SK-N-SH treated with all-trans-retinoic acid at 6 μM for 48 hours (cell line): ENCODE results near the gene HARS2.

ENCODE experiments used
- ATAC-seq: fragments of 200-7000 bp; cut with Tn5 transposase; 3 replicates; pipeline ENCODE4 v1.9.1; 2020; ENCODE audit warnings: mild to moderate bottlenecking, moderate library complexity
- ARNTL ChIP-seq: fragments of 450-650 bp; formaldehyde crosslinking; IDR thresholded peaks from 2 replicates; pipeline ENCODE4 v1.5.0; 2020; ENCODE audit warnings: low read depth, mild to moderate bottlenecking, moderate library complexity, borderline replicate concordance
- BACH2 ChIP-seq: fragments of 250-450 bp; sonication (Bioruptor Pico); IDR thresholded peaks from 2 replicates; pipeline ENCODE4 v1.9.0; 2021; ENCODE audit warnings: mild to moderate bottlenecking, borderline replicate concordance
- CSDC2 ChIP-seq: fragments of 250-450 bp; sonication (Bioruptor Pico); IDR thresholded peaks from 2 replicates; pipeline ENCODE4 v1.5.0; 2020; ENCODE audit warnings: mild to moderate bottlenecking, moderate library complexity
- ESRRG ChIP-seq: fragments of 250-450 bp; sonication (Bioruptor Pico); IDR thresholded peaks from 2 replicates; pipeline ENCODE4 v1.6.1; 2021; ENCODE audit warnings: mild to moderate bottlenecking
- GLIS3 ChIP-seq: fragments of 250-450 bp; sonication (Bioruptor Pico); IDR thresholded peaks from 2 replicates; pipeline ENCODE4 v1.5.0; 2020; ENCODE audit warnings: mild to moderate bottlenecking, moderate library complexity
- ISL1 ChIP-seq: fragments of 250-450 bp; sonication (Bioruptor Pico); IDR thresholded peaks from 2 replicates; pipeline ENCODE4 v2.1.2; 2022; ENCODE audit warnings: mild to moderate bottlenecking, moderate library complexity
- PPARA ChIP-seq: fragments of 250-450 bp; sonication (Bioruptor Pico); IDR thresholded peaks from 2 replicates; pipeline ENCODE4 v1.5.0; 2020; ENCODE audit warnings: mild to moderate bottlenecking, borderline replicate concordance
- RARB ChIP-seq: fragments of 250-450 bp; sonication (Bioruptor Pico); IDR thresholded peaks from 2 replicates; pipeline ENCODE4 v1.8.0; 2021; ENCODE audit warnings: mild to moderate bottlenecking, moderate library complexity
- SNAI2 ChIP-seq: fragments of 250-450 bp; sonication (Bioruptor Pico); IDR thresholded peaks from 2 replicates; pipeline ENCODE4 v1.5.0; 2020; ENCODE audit warnings: mild to moderate bottlenecking, moderate library complexity
- TCF4 ChIP-seq: fragments of 250-450 bp; sonication (Bioruptor Pico); IDR thresholded peaks from 2 replicates; pipeline ENCODE4 v1.8.0; 2021; ENCODE audit warnings: mild to moderate bottlenecking, moderate library complexity, borderline replicate concordance
- TOX ChIP-seq: fragments of 250-450 bp; sonication (Bioruptor Pico); IDR thresholded peaks from 2 replicates; pipeline ENCODE4 v1.8.0; 2021; ENCODE audit warnings: mild to moderate bottlenecking, moderate library complexity, borderline replicate concordance
- ZFP3 ChIP-seq: fragments of 250-450 bp; sonication (Bioruptor Pico); IDR thresholded peaks from 2 replicates; pipeline ENCODE4 v1.5.0; 2020; ENCODE audit warnings: mild to moderate bottlenecking, moderate library complexity
- ZNF565 ChIP-seq: fragments of 450-650 bp; formaldehyde crosslinking; conservative IDR thresholded peaks from 2 replicates; pipeline ENCODE4 v1.5.0; 2020; ENCODE audit warnings: low read depth, mild to moderate bottlenecking, moderate library complexity
- ZNF70 ChIP-seq: fragments of 450-650 bp; formaldehyde crosslinking; IDR thresholded peaks from 2 replicates; pipeline ENCODE4 v1.5.0; 2020; ENCODE audit warnings: mild to moderate bottlenecking, moderate library complexity
- ZNF8 ChIP-seq: fragments of 450-650 bp; formaldehyde crosslinking; IDR thresholded peaks from 2 replicates; pipeline ENCODE4 v1.5.0; 2020; ENCODE audit warnings: mild to moderate bottlenecking, moderate library complexity
- TF ChIP-seq, protein P1 (sequence below): fragments of 250-450 bp; sonication (Bioruptor Pico); IDR thresholded peaks from 2 replicates; pipeline ENCODE4 v1.5.1; 2021; ENCODE audit warnings: mild to moderate bottlenecking, moderate library complexity
- TF ChIP-seq, protein P2 (sequence below): fragments of 250-450 bp; sonication (Bioruptor Pico); IDR thresholded peaks from 2 replicates; pipeline ENCODE4 v1.8.0; 2021; ENCODE audit warnings: low read depth, mild to moderate bottlenecking, moderate library complexity, borderline replicate concordance
- TF ChIP-seq, protein P3 (sequence below): fragments of 250-450 bp; sonication (Bioruptor Pico); IDR thresholded peaks from 2 replicates; pipeline ENCODE4 v1.5.1; 2020; ENCODE audit warnings: low read depth, mild to moderate bottlenecking, moderate library complexity
- TF ChIP-seq, protein P4 (sequence below): fragments of 250-450 bp; sonication (Bioruptor Pico); IDR thresholded peaks from 2 replicates; pipeline ENCODE4 v1.8.0; 2020; ENCODE audit warnings: mild to moderate bottlenecking, moderate library complexity, borderline replicate concordance
- TF ChIP-seq, protein P5 (sequence below): fragments of 250-450 bp; sonication (Bioruptor Pico); IDR thresholded peaks from 2 replicates; pipeline ENCODE4 v1.5.0; 2020; ENCODE audit warnings: mild to moderate bottlenecking, moderate library complexity

The HARS2 gene

DNA sequence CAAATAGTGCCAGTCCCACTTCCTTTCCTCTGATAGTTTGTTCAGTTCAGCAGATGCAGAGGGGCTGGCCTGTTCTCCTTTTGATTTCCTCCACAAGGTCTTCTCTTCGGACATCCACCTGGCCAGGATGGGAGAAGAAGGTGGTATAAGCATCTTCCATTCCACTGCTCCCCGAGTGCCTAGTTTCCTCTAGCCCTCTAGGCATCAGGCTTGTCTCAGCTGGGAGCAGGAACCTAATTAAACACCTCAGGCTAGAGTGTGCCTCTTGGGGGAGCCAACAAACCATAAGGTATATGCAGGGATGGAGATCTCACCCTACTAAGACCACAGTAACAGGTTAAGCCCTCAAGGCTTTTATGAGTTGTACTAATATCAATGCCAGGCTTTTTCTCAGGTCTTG is 17.0 kb upstream of the HARS2 start:
- ATAC-seq, result no peak; the same call in 2 of the 3 replicates
- TF ChIP-seq, protein P1, sequence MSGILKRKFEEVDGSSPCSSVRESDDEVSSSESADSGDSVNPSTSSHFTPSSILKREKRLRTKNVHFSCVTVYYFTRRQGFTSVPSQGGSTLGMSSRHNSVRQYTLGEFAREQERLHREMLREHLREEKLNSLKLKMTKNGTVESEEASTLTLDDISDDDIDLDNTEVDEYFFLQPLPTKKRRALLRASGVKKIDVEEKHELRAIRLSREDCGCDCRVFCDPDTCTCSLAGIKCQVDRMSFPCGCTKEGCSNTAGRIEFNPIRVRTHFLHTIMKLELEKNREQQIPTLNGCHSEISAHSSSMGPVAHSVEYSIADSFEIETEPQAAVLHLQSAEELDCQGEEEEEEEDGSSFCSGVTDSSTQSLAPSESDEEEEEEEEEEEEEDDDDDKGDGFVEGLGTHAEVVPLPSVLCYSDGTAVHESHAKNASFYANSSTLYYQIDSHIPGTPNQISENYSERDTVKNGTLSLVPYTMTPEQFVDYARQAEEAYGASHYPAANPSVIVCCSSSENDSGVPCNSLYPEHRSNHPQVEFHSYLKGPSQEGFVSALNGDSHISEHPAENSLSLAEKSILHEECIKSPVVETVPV, result no peak
- TF ChIP-seq ARNTL (CRISPR knock-in tag) (no peak), GLIS3 (CRISPR knock-in tag) (no peak), BACH2 (CRISPR knock-in tag) (no peak), ZFP3 (CRISPR knock-in tag) (no peak), ZNF565 (CRISPR knock-in tag) (no peak), TCF4 (CRISPR knock-in tag) (no peak)
- TF ChIP-seq, protein P2, sequence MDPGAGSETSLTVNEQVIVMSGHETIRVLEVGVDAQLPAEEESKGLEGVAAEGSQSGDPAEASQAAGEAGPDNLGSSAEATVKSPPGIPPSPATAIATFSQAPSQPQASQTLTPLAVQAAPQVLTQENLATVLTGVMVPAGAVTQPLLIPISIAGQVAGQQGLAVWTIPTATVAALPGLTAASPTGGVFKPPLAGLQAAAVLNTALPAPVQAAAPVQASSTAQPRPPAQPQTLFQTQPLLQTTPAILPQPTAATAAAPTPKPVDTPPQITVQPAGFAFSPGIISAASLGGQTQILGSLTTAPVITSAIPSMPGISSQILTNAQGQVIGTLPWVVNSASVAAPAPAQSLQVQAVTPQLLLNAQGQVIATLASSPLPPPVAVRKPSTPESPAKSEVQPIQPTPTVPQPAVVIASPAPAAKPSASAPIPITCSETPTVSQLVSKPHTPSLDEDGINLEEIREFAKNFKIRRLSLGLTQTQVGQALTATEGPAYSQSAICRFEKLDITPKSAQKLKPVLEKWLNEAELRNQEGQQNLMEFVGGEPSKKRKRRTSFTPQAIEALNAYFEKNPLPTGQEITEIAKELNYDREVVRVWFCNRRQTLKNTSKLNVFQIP (CRISPR knock-in tag), result no peak
- TF ChIP-seq, protein P3, sequence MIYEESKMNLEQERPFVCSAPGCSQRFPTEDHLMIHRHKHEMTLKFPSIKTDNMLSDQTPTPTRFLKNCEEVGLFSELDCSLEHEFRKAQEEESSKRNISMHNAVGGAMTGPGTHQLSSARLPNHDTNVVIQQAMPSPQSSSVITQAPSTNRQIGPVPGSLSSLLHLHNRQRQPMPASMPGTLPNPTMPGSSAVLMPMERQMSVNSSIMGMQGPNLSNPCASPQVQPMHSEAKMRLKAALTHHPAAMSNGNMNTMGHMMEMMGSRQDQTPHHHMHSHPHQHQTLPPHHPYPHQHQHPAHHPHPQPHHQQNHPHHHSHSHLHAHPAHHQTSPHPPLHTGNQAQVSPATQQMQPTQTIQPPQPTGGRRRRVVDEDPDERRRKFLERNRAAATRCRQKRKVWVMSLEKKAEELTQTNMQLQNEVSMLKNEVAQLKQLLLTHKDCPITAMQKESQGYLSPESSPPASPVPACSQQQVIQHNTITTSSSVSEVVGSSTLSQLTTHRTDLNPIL (CRISPR knock-in tag), result no peak

DNA sequence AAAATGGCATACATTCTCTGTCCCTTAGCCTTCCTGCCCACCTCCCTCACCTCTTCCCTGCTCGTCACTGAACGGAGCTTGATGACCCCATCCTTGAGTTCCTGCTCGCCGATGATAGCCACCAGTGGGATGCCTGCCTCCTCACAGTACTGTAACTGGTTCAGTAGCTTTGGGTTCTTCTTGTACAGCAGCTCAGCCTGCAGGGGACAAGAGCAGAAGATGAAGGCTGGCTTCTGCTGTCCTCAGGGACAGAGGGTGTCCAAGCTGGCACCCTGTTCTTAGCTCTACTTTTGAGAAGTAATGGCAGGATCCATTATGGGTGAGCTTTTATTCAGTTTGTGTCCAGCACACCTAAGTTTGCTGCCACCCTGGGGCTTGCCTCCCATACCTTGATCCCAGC is 16.6 kb upstream of the HARS2 start:
- TF ChIP-seq, protein P2 (CRISPR knock-in tag), result no peak
- TF ChIP-seq ZFP3 (CRISPR knock-in tag) (no peak), ZNF70 (CRISPR knock-in tag) (no peak), CSDC2 (CRISPR knock-in tag) (no peak), ARNTL (CRISPR knock-in tag) (no peak), ISL1 (CRISPR knock-in tag) (no peak), SNAI2 (CRISPR knock-in tag) (no peak), PPARA (no peak), ZNF565 (CRISPR knock-in tag) (no peak), ESRRG (CRISPR knock-in tag) (no peak), RARB (no peak), BACH2 (CRISPR knock-in tag) (no peak), TOX (CRISPR knock-in tag) (no peak)
- TF ChIP-seq, protein P3 (CRISPR knock-in tag), result no peak
- TF ChIP-seq, protein P4, sequence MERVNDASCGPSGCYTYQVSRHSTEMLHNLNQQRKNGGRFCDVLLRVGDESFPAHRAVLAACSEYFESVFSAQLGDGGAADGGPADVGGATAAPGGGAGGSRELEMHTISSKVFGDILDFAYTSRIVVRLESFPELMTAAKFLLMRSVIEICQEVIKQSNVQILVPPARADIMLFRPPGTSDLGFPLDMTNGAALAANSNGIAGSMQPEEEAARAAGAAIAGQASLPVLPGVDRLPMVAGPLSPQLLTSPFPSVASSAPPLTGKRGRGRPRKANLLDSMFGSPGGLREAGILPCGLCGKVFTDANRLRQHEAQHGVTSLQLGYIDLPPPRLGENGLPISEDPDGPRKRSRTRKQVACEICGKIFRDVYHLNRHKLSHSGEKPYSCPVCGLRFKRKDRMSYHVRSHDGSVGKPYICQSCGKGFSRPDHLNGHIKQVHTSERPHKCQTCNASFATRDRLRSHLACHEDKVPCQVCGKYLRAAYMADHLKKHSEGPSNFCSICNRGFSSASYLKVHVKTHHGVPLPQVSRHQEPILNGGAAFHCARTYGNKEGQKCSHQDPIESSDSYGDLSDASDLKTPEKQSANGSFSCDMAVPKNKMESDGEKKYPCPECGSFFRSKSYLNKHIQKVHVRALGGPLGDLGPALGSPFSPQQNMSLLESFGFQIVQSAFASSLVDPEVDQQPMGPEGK (CRISPR knock-in tag), result no peak

DNA sequence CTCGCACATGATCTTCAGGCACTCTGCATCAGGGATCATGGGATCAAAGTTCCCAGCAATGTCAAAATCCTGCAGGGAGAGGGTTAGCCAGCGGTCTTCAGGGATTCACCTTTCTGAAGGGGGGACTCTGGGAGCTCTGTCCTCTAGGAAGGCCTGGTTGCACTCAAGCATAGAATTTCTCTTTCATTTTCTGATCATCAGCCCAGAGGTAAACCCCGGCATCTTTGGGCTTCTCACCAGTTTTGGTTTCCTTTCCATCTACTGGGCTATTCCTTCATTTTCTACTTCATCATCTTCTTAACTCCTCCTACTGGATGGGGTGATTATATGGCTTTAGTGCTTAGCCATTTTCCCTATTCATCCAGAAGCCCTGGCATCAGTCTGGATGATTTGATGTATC is 13.3 kb upstream of the HARS2 start:
- no peak for ATAC-seq
- TF ChIP-seq TOX (CRISPR knock-in tag), result no peak
- TF ChIP-seq CSDC2 (CRISPR knock-in tag), result no peak
- TF ChIP-seq, protein P3 (CRISPR knock-in tag), result no peak
- TF ChIP-seq, protein P1, result no peak
- TF ChIP-seq RARB, result no peak
- no peak for TF ChIP-seq ESRRG (CRISPR knock-in tag)
- no peak for TF ChIP-seq GLIS3 (CRISPR knock-in tag)
- TF ChIP-seq SNAI2 (CRISPR knock-in tag), result no peak
- TF ChIP-seq ARNTL (CRISPR knock-in tag), result no peak
- no peak for TF ChIP-seq BACH2 (CRISPR knock-in tag)
- TF ChIP-seq TCF4 (CRISPR knock-in tag), result no peak
- TF ChIP-seq, protein P5, sequence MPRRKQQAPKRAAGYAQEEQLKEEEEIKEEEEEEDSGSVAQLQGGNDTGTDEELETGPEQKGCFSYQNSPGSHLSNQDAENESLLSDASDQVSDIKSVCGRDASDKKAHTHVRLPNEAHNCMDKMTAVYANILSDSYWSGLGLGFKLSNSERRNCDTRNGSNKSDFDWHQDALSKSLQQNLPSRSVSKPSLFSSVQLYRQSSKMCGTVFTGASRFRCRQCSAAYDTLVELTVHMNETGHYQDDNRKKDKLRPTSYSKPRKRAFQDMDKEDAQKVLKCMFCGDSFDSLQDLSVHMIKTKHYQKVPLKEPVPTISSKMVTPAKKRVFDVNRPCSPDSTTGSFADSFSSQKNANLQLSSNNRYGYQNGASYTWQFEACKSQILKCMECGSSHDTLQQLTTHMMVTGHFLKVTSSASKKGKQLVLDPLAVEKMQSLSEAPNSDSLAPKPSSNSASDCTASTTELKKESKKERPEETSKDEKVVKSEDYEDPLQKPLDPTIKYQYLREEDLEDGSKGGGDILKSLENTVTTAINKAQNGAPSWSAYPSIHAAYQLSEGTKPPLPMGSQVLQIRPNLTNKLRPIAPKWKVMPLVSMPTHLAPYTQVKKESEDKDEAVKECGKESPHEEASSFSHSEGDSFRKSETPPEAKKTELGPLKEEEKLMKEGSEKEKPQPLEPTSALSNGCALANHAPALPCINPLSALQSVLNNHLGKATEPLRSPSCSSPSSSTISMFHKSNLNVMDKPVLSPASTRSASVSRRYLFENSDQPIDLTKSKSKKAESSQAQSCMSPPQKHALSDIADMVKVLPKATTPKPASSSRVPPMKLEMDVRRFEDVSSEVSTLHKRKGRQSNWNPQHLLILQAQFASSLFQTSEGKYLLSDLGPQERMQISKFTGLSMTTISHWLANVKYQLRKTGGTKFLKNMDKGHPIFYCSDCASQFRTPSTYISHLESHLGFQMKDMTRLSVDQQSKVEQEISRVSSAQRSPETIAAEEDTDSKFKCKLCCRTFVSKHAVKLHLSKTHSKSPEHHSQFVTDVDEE (CRISPR knock-in tag), result no peak
- no peak for TF ChIP-seq ZNF8 (CRISPR knock-in tag)
- no peak for TF ChIP-seq ZNF565 (CRISPR knock-in tag)

More for the DNA sequence above, 16.6 kb upstream of the HARS2 start:
- peak; percentile 5; the same call in 1 of the 3 replicates for ATAC-seq
